GM19035 (cell line): ENCODE results near the gene SSC5D.

ENCODE experiments used
- ATAC-seq: cut with Tn5 transposase; IDR thresholded peaks from one replicate; pipeline ENCODE4 v1.9.1; 2021; ENCODE audit not compliant: unreplicated experiment

SSC5D gene

GRCh38 chr19:55454787-55455243 is 33.4 kb upstream of the SSC5D start:
- no peak for ATAC-seq

- ATAC-seq, result no peak
Measured at GRCh38 chr19:55455576-55456235, 32.5 kb upstream of the SSC5D start.

GRCh38 chr19:55456347-55456746 is 31.9 kb upstream of the SSC5D start:
- ATAC-seq, result no peak

GRCh38 chr19:55457683-55458457 is 30.4 kb upstream of the SSC5D start:
- ATAC-seq, result no peak

GRCh38 chr19:55459551-55459949 is 28.7 kb upstream of the SSC5D start:
- no peak for ATAC-seq

- ATAC-seq, result no peak
Measured at GRCh38 chr19:55459950-55460657, 28.1 kb upstream of the SSC5D start.

GRCh38 chr19:55460670-55461258 is 27.5 kb upstream of the SSC5D start:
- ATAC-seq, result no peak

- peak; percentile 94 for ATAC-seq
Measured at GRCh38 chr19:55461259-55461973, 26.8 kb upstream of the SSC5D start, which contains the start of gene ISOC2. Gene ISOC2 (minus strand): TSS chr19:55461642. CDS start chr19:55456486, 5,156 bp downstream.

GRCh38 chr19:55461974-55462626 is 26.1 kb upstream of the SSC5D start:
- no peak for ATAC-seq

- ATAC-seq, result no peak
Measured at GRCh38 chr19:55462722-55463121, 25.5 kb upstream of the SSC5D start.

- no peak for ATAC-seq
Measured at GRCh38 chr19:55463583-55464031, 24.6 kb upstream of the SSC5D start.

- ATAC-seq, result no peak
Measured at GRCh38 chr19:55464039-55464661, 24.1 kb upstream of the SSC5D start.

- ATAC-seq, result no peak
Measured at GRCh38 chr19:55464662-55465054, 23.6 kb upstream of the SSC5D start, which contains the start of gene C19orf85. Gene C19orf85 (minus strand): TSS chr19:55464751. CDS start chr19:55464554, 197 bp downstream.

- ATAC-seq, result no peak
Measured at GRCh38 chr19:55465460-55466240, 22.6 kb upstream of the SSC5D start.

- ATAC-seq, result no peak
Measured at GRCh38 chr19:55466241-55466614, 22.0 kb upstream of the SSC5D start.

- no peak for ATAC-seq
Measured at GRCh38 chr19:55467236-55468053, 20.8 kb upstream of the SSC5D start.

GRCh38 chr19:55468054-55468393 is 20.2 kb upstream of the SSC5D start:
- no peak for ATAC-seq

GRCh38 chr19:55471266-55471665 is 17.0 kb upstream of the SSC5D start:
- ATAC-seq, result no peak
